ENCODE results near the gene KRTAP5-9. TPM values are rescaled to one million over a fixed set of nuclear protein-coding genes. Genes with fewer than 3 reads are reported as not detected.

The KRTAP5-9 gene
- polyA plus RNA-seq, 1 donor (not counting 4 experiments of a cell fraction or from before 2014, with no cell fraction given): 0.05 TPM

- DNase-seq (ENCODE audit: low read depth, low spot score): no peak
- H2AFZ ChIP-seq (ENCODE audit: control insufficient read depth, low read length): no peak overlapping the region
- H3K9me1 ChIP-seq (ENCODE audit: control insufficient read depth, extremely low read depth, insufficient read depth, low read length): no peaks in the 10 kb centered on the region
- H3K9ac ChIP-seq (ENCODE audit: control insufficient read depth, extremely low read depth, insufficient read depth, low read length): no peak overlapping the region
- no peaks in the 10 kb centered on the region for H3K79me2 ChIP-seq (ENCODE audit: control insufficient read depth, insufficient read depth, low read length)
- TF ChIP-seq EZH2 (IDR thresholded peaks at IDR 0.05; ENCODE audit: low read length) (no peak), CTCF (optimal IDR thresholded peaks at IDR 0.05 in 1 of 3, IDR thresholded peaks at IDR 0.05 in 1 of 3, conservative IDR thresholded peaks at IDR 0.05 in 1 of 3; ENCODE audit: extremely low read depth in 1 of 3, insufficient read depth in 2 of 3, low read length in 3 of 3) (no peak)
- H3K27ac ChIP-seq (ENCODE audit: control insufficient read depth, insufficient read depth, low read length): no peak overlapping the region
- no peaks in the 10 kb centered on the region for H4K20me1 ChIP-seq (ENCODE audit: control insufficient read depth, extremely low read depth, insufficient read depth, low read length)
- no peaks in the 10 kb centered on the region for H3K9me3 ChIP-seq (ENCODE audit: control insufficient read depth, low read depth, low read length)
- dilution Hi-C loops (cut with MboI; ENCODE audit: extremely low pct_ligation_motif_present, low sequenced_read_pairs): no loop called here
- H3K36me3 ChIP-seq (ENCODE audit: control insufficient read depth in 2 of 2, extremely low read depth in 1 of 2, insufficient read depth in 2 of 2, low read length in 2 of 2): peaks cover 27 to 36% of the 10 kb centered on the region in 2 experiments
- no peak overlapping the region for H3K4me3 ChIP-seq (ENCODE audit: control insufficient read depth in 2 of 3, extremely low read depth in 1 of 3, insufficient read depth in 2 of 3, low read depth in 1 of 3, low read length in 3 of 3)
- H3K4me2 ChIP-seq (ENCODE audit: control insufficient read depth, extremely low read depth, insufficient read depth, low read depth, low read length): no peak overlapping the region
- no peaks in the 10 kb centered on the region for H3K4me1 ChIP-seq (ENCODE audit: control insufficient read depth, extremely low read depth, insufficient read depth, low read length)
- H3K27me3 ChIP-seq (ENCODE audit: control insufficient read depth, extremely low read depth, insufficient read depth, low read length): no peaks in the 10 kb centered on the region
- FAIRE-seq: no peak
Observed at GRCh38 chr11:71499546-71499945, 48.7 kb upstream of the KRTAP5-9 start.

GRCh38 chr11:71500601-71501021 lies 47.6 kb upstream of the KRTAP5-9 start:
- Histone ChIP-seq H3K27me3 (ENCODE audit: control insufficient read depth, extremely low read depth, insufficient read depth, low read length) (no peaks in the 10 kb centered on the region), H3K36me3 (ENCODE audit: control insufficient read depth in 2 of 2, extremely low read depth in 1 of 2, insufficient read depth in 2 of 2, low read length in 2 of 2) (peaks cover 23 to 37% of the 10 kb centered on the region in 2 experiments), H4K20me1 (ENCODE audit: control insufficient read depth, extremely low read depth, insufficient read depth, low read length) (no peaks in the 10 kb centered on the region), H3K9me1 (ENCODE audit: control insufficient read depth, extremely low read depth, insufficient read depth, low read length) (no peaks in the 10 kb centered on the region), H3K9ac (ENCODE audit: control insufficient read depth, extremely low read depth, insufficient read depth, low read length) (no peak overlapping the region), H3K4me2 (ENCODE audit: control insufficient read depth, extremely low read depth, insufficient read depth, low read depth, low read length) (no peak overlapping the region), H3K4me1 (ENCODE audit: control insufficient read depth, extremely low read depth, insufficient read depth, low read length) (no peaks in the 10 kb centered on the region), H3K27ac (ENCODE audit: control insufficient read depth, insufficient read depth, low read length) (no peak overlapping the region), H2AFZ (ENCODE audit: control insufficient read depth, low read length) (no peak overlapping the region), H3K4me3 (ENCODE audit: control insufficient read depth in 2 of 3, extremely low read depth in 1 of 3, insufficient read depth in 2 of 3, low read depth in 1 of 3, low read length in 3 of 3) (no peak overlapping the region), H3K79me2 (ENCODE audit: control insufficient read depth, insufficient read depth, low read length) (no peaks in the 10 kb centered on the region), H3K9me3 (ENCODE audit: control insufficient read depth, low read depth, low read length) (no peaks in the 10 kb centered on the region)
- dilution Hi-C loops (cut with MboI; ENCODE audit: extremely low pct_ligation_motif_present, low sequenced_read_pairs): no loop called here
- DNase-seq (ENCODE audit: low read depth, low spot score): no peak
- no peak for TF ChIP-seq EZH2 (IDR thresholded peaks at IDR 0.05; ENCODE audit: low read length)
- TF ChIP-seq CTCF (optimal IDR thresholded peaks at IDR 0.05 in 1 of 3, IDR thresholded peaks at IDR 0.05 in 1 of 3, conservative IDR thresholded peaks at IDR 0.05 in 1 of 3; ENCODE audit: extremely low read depth in 1 of 3, insufficient read depth in 2 of 3, low read length in 3 of 3): no peak
- FAIRE-seq: no peak

Measured in keratinocyte (primary cell).